SJSA1 (cell line): ENCODE data around the gene SIRPD. TPM values are rescaled to one million over a fixed set of nuclear protein-coding genes. Genes with fewer than 3 reads are reported as not detected.

Source experiments
- total RNA-seq: library from RNA; depleted of rRNA; stranded (reverse); fragments of >200 nt; shearing (Covaris generic); gene quantifications from 2 replicates; pipeline ENCODE4 v1.2.3, GENCODE V29; 2014; rRNA removed

SIRPD gene
- total RNA-seq, 1 experiment from 2014 or later = not detected

Other genes starting within 250 kb of the SIRPD start
- gene SDCBP2, start 228.6 kb downstream of the SIRPD start, total RNA-seq = 1.2 and 1.4 TPM in 2 replicates
- 75.3 and 98.6 TPM in 2 replicates for gene FKBP1A, start 164.7 kb downstream of the SIRPD start, total RNA-seq
- gene NSFL1C, start 90.9 kb downstream of the SIRPD start, total RNA-seq = 42.6 and 57.3 TPM in 2 replicates
- gene SIRPB2, start 66.3 kb downstream of the SIRPD start, total RNA-seq = not detected in 2 replicates
- not detected in 2 replicates for gene SIRPB1, start 62.3 kb upstream of the SIRPD start, total RNA-seq
- gene SIRPG, start 100.1 kb upstream of the SIRPD start, total RNA-seq = not detected in 2 replicates